GM23338 (cell line): Measurements from ENCODE around the gene PRR14.

Experiments used
- CTCF ChIP-seq, 2 experiments: fragments of 200-600 bp in 1 of 2; sonication (generic) in 1 of 2; conservative IDR thresholded peaks; 2 replicates each; pipeline versions ENCODE4 v1.5.1 to v1.6.1; 2016 to 2017; ENCODE audit warnings: antibody characterized with exemption in 2 of 2, low read depth in 2 of 2, mild to moderate bottlenecking in 2 of 2, moderate library complexity in 1 of 2
- EZH2 ChIP-seq: fragments of 200-600 bp; sonication (generic); IDR thresholded peaks from one replicate; pipeline ENCODE4 v1.8.0; 2017; ENCODE audit warnings: antibody characterized with exemption, mild to moderate bottlenecking, low read depth; ENCODE audit not compliant: unreplicated experiment
- EZH2phosphoT487 ChIP-seq: fragments of 200-600 bp; sonication (generic); IDR thresholded peaks from one replicate; pipeline ENCODE4 v1.8.1; 2018; ENCODE audit warnings: antibody characterized with exemption; ENCODE audit not compliant: unreplicated experiment
- POLR2AphosphoS5 ChIP-seq: IDR thresholded peaks from 2 replicates; pipeline ENCODE4 v1.6.1; 2016; ENCODE audit warnings: antibody characterized with exemption, low read depth
- REST ChIP-seq: IDR thresholded peaks from one replicate; pipeline ENCODE4 v1.6.1; 2018; ENCODE audit warnings: antibody characterized with exemption; ENCODE audit not compliant: unreplicated experiment

GRCh38 chr16:30665830-30666190 is 15.1 kb downstream of the PRR14 start:
- TF ChIP-seq POLR2AphosphoS5 (no peak), CTCF (conservative IDR thresholded peaks at IDR 0.05; ENCODE audit: low read depth in 2 of 2) (no peak), EZH2phosphoT487 (no peak), EZH2 (no peak), REST (no peak)
